ENCODE data around the gene SHOX.

GRCh38 chrX:585115-585808, 45.3 kb upstream of the SHOX start:
- TF ChIP-seq CTCF (conservative IDR thresholded peaks at IDR 0.05 in 1 of 2, IDR thresholded peaks at IDR 0.05 in 1 of 2; ENCODE audit: extremely low read depth in 1 of 2, insufficient read depth in 1 of 2, low read depth in 1 of 2, low read length in 2 of 2) (no peak), EZH2 (IDR thresholded peaks at IDR 0.05; ENCODE audit: borderline replicate concordance, low read length) (no peak)
